HEK293T (cell line): ENCODE data around the gene SUSD3.
A peak's percentile ranks its signal among the peaks of the same experiment; 100 is the strongest.

ENCODE experiments used
- CTCF ChIA-PET: fragments of 350-600 bp; formaldehyde crosslinking; extraction: SDS; loops from one replicate; lab custom pipeline; 2021; ENCODE audit warnings: antibody characterized with exemption, inconsistent platforms; lab: Yijun Ruan, JAX
- POLR2A ChIA-PET: fragments of 350-600 bp; formaldehyde crosslinking; extraction: SDS; loops from one replicate; lab custom pipeline; 2020; ENCODE audit warnings: antibody characterized with exemption, inconsistent platforms; lab: Yijun Ruan, JAX
- DNase-seq: peaks from one replicate; pipeline ENCODE4 v3.0.0; 2012; ENCODE audit warnings: mixed read lengths; ENCODE audit errors: extremely low spot score
- ARNT ChIP-seq: fragments of 450-650 bp; IDR thresholded peaks from 2 replicates; pipeline ENCODE4 v1.6.1; 2017; ENCODE audit warnings: mild to moderate bottlenecking
- BHLHE40 ChIP-seq: fragments of 450-650 bp; IDR thresholded peaks from 2 replicates; pipeline ENCODE4 v1.6.1; 2016; ENCODE audit warnings: mild to moderate bottlenecking, moderate library complexity, borderline replicate concordance
- CTBP1 ChIP-seq: fragments of 450-650 bp; IDR thresholded peaks from 2 replicates; pipeline ENCODE4 v1.6.1; 2016; ENCODE audit warnings: borderline replicate concordance
- ELF4 ChIP-seq: fragments of 450-650 bp; IDR thresholded peaks from 2 replicates; pipeline ENCODE4 v1.6.1; 2017; ENCODE audit warnings: antibody characterized with exemption
- FOXA1 ChIP-seq: fragments of 450-650 bp; IDR thresholded peaks from 2 replicates; pipeline ENCODE4 v1.6.1; 2016; ENCODE audit warnings: mild to moderate bottlenecking
- FOXK2 ChIP-seq: fragments of 450-650 bp; IDR thresholded peaks from 2 replicates; pipeline ENCODE4 v1.6.1; 2016; ENCODE audit warnings: mild to moderate bottlenecking
- FOXM1 ChIP-seq: fragments of 450-650 bp; IDR thresholded peaks from 2 replicates; pipeline ENCODE4 v1.6.1; 2017; ENCODE audit warnings: mild to moderate bottlenecking, borderline replicate concordance
- HDGF ChIP-seq: fragments of 450-650 bp; IDR thresholded peaks from 2 replicates; pipeline ENCODE4 v1.6.1; 2017; ENCODE audit warnings: antibody characterized with exemption, borderline replicate concordance
- L3MBTL2 ChIP-seq: fragments of 450-650 bp; conservative IDR thresholded peaks from 2 replicates; pipeline ENCODE4 v1.6.1; 2016; ENCODE audit warnings: mild to moderate bottlenecking
- LEF1 ChIP-seq: fragments of 450-650 bp; IDR thresholded peaks from 2 replicates; pipeline ENCODE4 v1.6.1; 2017; ENCODE audit warnings: mild to moderate bottlenecking, borderline replicate concordance
- NFRKB ChIP-seq: fragments of 450-650 bp; IDR thresholded peaks from 2 replicates; pipeline ENCODE4 v1.6.1; 2016; ENCODE audit warnings: mild to moderate bottlenecking, moderate library complexity
- PKNOX1 ChIP-seq: fragments of 450-650 bp; IDR thresholded peaks from 2 replicates; pipeline ENCODE4 v1.6.1; 2016
- SP1 ChIP-seq: fragments of 450-650 bp; IDR thresholded peaks from 2 replicates; pipeline ENCODE4 v1.6.1; 2017
- SUZ12 ChIP-seq: fragments of 450-650 bp; IDR thresholded peaks from 2 replicates; pipeline ENCODE4 v1.6.1; 2016; ENCODE audit warnings: mild to moderate bottlenecking
- TARDBP ChIP-seq: fragments of 450-650 bp; IDR thresholded peaks from 2 replicates; pipeline ENCODE4 v1.6.1; 2016
- ZNF384 ChIP-seq: fragments of 450-650 bp; IDR thresholded peaks from 2 replicates; pipeline ENCODE4 v1.6.1; 2016

SUSD3 gene

GRCh38 chr9:93117924-93118862, 59.7 kb downstream of the SUSD3 start:
- TF ChIP-seq HDGF (no peak), SUZ12 (no peak), PKNOX1 (peak; percentile 23; the same call in 1 of the 2 replicates), LEF1 (no peak)
- ChIA-PET POLR2A (interaction anchor here (1.0 to 1.1 kb wide), 2 partner anchors 16 to 448 kb away, joined by 3 to 5 read pairs; partner anchors contain the start of gene NINJ1), CTCF (interaction anchor here (0.9 kb wide), 1 partner anchor 9 kb away, joined by 3 read pairs; no protein-coding TSS in a partner anchor)
- no peak for DNase-seq

GRCh38 chr9:93118863-93119702, 60.6 kb downstream of the SUSD3 start:
- no peak for DNase-seq
- POLR2A ChIA-PET = interaction anchor here (0.9 to 1.1 kb wide), 3 partner anchors 15 to 448 kb away, joined by 3 to 5 read pairs (median 3); partner anchors contain the start of gene NINJ1
- CTCF ChIA-PET = interaction anchor here (0.9 kb wide), 1 partner anchor 10 kb away, joined by 3 read pairs; no protein-coding TSS in a partner anchor
- TF ChIP-seq L3MBTL2 (no peak), HDGF (no peak), SUZ12 (no peak), ELF4 (no peak), TARDBP (no peak), ARNT (no peak), CTBP1 (no peak), LEF1 (no peak), SP1 (no peak), FOXK2 (no peak), FOXM1 (no peak), BHLHE40 (no peak), PKNOX1 (no peak), NFRKB (no peak), FOXA1 (no peak), ZNF384 (no peak)

GRCh38 chr9:93119703-93119952, 61.1 kb downstream of the SUSD3 start:
- ChIA-PET CTCF (no interaction called here), POLR2A (interaction anchor here (0.9 to 1.1 kb wide), 2 partner anchors 14 to 24 kb away, joined by 3 to 5 read pairs; partner anchors contain the start of gene NINJ1)
- no peak for TF ChIP-seq CTBP1
- TF ChIP-seq SUZ12 = no peak
- TF ChIP-seq NFRKB = no peak
- no peak for TF ChIP-seq FOXM1
- no peak for TF ChIP-seq TARDBP
- TF ChIP-seq ELF4 = no peak
- TF ChIP-seq BHLHE40 = no peak
- no peak for TF ChIP-seq FOXK2
- no peak for TF ChIP-seq SP1
- no peak for TF ChIP-seq LEF1
- TF ChIP-seq PKNOX1 = no peak
- TF ChIP-seq HDGF = no peak
- no peak for TF ChIP-seq ZNF384
- no peak for TF ChIP-seq FOXA1
- TF ChIP-seq ARNT = no peak
- no peak for TF ChIP-seq L3MBTL2
- no peak for DNase-seq

GRCh38 chr9:93119953-93120845, 61.7 kb downstream of the SUSD3 start:
- CTCF ChIA-PET = no interaction called here
- POLR2A ChIA-PET = interaction anchor here (0.9 kb wide), 1 partner anchor 25 kb away, joined by 3 read pairs; no protein-coding TSS in a partner anchor
- TF ChIP-seq ZNF384 (no peak), SP1 (no peak), CTBP1 (no peak), HDGF (no peak), PKNOX1 (no peak), ELF4 (no peak), ARNT (no peak), L3MBTL2 (no peak), LEF1 (no peak), FOXM1 (no peak), BHLHE40 (no peak), NFRKB (no peak), FOXA1 (no peak), SUZ12 (no peak)
- DNase-seq = peak; percentile 70
